Breast epithelium (tissue), 4 donors: ENCODE results near the gene LMO3. TPM values are rescaled to one million over a fixed set of nuclear protein-coding genes. Genes with fewer than 3 reads are reported as not detected.

Experiments
- DNase-seq, 2 donors: peaks; one replicate each; pipeline ENCODE4 v3.0.0-alpha.2; 2019; ENCODE audit warnings: low spot score in 2 of 2
- H3K27ac ChIP-seq, 2 donors: fragments of 200-600 bp; sonication (generic) in 1 of 2; one replicate each; pipeline ENCODE4 v1.5.1; 2016 to 2019; ENCODE audit warnings: mild to moderate bottlenecking in 1 of 2
- H3K27me3 ChIP-seq, 2 donors: fragments of 200-600 bp; sonication (generic) in 1 of 2; one replicate each; pipeline versions ENCODE4 v1.5.1 to v1.6.0; 2017 to 2019; ENCODE audit warnings: control low read depth in 1 of 2, mild to moderate bottlenecking in 1 of 2
- H3K36me3 ChIP-seq: fragments of 200-600 bp; one replicate; pipeline ENCODE4 v1.5.1; 2019
- H3K4me1 ChIP-seq, 2 donors: fragments of 200-600 bp; sonication (generic); one replicate each; pipeline ENCODE4 v1.5.1; 2016 to 2019; ENCODE audit warnings: control low read depth in 1 of 2
- H3K4me3 ChIP-seq, 3 donors: fragments of 200-600 bp; sonication (generic); 1 replicate in 2 of 3; 2 replicates in 1 of 3; pipeline ENCODE4 v1.5.1; 2016 to 2019; ENCODE audit warnings: mild to moderate bottlenecking in 3 of 3, moderate library complexity in 2 of 3
- H3K9me3 ChIP-seq, 2 donors: fragments of 200-600 bp; sonication (generic) in 1 of 2; one replicate each; pipeline ENCODE4 v1.5.1; 2016 to 2019; ENCODE audit warnings: control low read depth in 1 of 2
- CTCF ChIP-seq, 3 donors: fragments of 450-650 bp; IDR thresholded peaks; one replicate each; pipeline ENCODE4 v1.5.1; 2016 to 2017; ENCODE audit warnings: antibody characterized with exemption in 3 of 3, mild to moderate bottlenecking in 3 of 3, moderate library complexity in 3 of 3
- POLR2A ChIP-seq: fragments of 450-650 bp; IDR thresholded peaks from one replicate; pipeline ENCODE4 v1.6.1; 2016; ENCODE audit warnings: antibody characterized with exemption, mild to moderate bottlenecking, moderate library complexity
- POLR2AphosphoS5 ChIP-seq, 3 donors: sonication (generic); formaldehyde crosslinking; IDR thresholded peaks; one replicate each; pipeline ENCODE4 v1.6.1; 2017; ENCODE audit warnings: antibody characterized with exemption in 3 of 3
- intact Hi-C: fragments of 100-400 bp; cut with DNase I; formaldehyde crosslinking; loops from one replicate; pipeline ENCODE4 v1.15.1; 2023; ENCODE audit warnings: low total_unique reads
- total RNA-seq, 3 donors: library from RNA; depleted of rRNA; stranded (reverse); fragments of >200 nt; gene quantifications; one replicate each; pipeline ENCODE4 v1.1.0, GENCODE V29; 2016

The LMO3 gene
- total RNA-seq, 3 donors from 2014 or later: 6.9 to 56.3 (median 16.5) TPM

DNA sequence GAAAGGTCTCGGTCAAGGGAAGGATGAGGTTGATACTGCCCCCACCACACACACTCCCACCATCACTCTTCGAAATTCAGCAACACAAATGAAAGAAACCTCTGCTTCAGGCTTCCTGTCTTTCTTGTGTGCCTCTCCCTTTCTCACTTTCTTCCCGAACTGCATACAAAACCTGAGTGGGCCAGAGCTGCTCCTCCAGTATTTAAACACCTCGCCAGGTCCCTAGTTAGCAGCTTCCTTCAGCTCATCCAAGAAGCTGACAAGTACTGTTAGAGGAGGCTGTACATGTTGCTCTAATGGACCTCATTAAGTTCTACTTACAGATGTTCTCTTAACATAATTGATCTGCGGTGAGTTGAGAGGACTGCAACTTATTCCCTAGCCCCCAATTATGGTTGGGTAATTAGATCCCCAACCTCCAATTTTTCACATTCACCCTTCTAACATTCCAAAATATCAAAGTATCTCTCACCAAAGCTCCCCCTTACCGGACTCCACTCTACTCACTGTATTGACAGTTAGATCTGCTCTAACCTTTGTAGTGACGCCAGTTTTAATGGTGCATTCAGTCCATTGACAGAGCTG lies 4.1 kb upstream of the LMO3 start:
- TF ChIP-seq POLR2AphosphoS5 (IDR thresholded peaks at IDR 0.05) (no peak), POLR2A (no peak)
- H3K4me3 ChIP-seq: peak overlapping the region in 1 of 3 donors; percentile 23

DNA sequence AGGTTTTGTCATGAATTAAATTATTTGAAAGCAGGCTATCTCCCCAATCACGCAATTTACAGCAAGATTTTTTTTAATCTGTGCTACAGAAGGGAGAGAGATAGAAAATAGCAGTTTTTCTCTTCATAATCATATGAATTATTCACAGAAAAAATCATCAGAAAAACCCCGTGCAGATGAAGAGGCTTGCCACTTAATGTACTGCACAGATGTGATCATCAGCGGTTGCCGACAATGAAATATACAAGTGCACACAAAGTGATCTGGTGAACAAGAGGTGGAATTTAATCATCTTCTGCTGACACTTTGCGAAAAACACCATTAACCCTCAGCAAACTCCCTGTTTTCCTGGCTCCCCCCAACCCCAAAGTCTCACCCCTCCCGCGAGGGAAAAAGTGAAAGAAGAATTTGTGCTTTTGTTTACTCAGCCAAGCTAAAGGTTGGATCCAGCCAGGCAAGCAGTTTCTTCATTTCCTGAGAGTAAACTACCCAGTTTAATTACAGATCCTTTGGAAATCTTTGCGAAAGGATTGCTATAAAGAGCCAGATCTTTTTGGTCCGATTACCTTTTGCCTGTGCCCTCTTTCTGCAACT lies 3.1 kb upstream of the LMO3 start:
- DNase-seq: no peak
- no peaks in the 10 kb centered on the region for H3K9me3 ChIP-seq
- no peaks in the 10 kb centered on the region for H3K36me3 ChIP-seq
- H3K27ac ChIP-seq: no peak overlapping the region
- H3K4me1 ChIP-seq: no peaks in the 10 kb centered on the region
- intact Hi-C loops: loop anchor here (2.0 kb wide), 1 partner anchor 74 kb away; no protein-coding TSS in a partner anchor
- H3K4me3 ChIP-seq: peak overlapping the region in 2 of 3 donors; percentile 8 to 23
- TF ChIP-seq CTCF (IDR thresholded peaks at IDR 0.05) (no peak), POLR2AphosphoS5 (IDR thresholded peaks at IDR 0.05) (no peak), POLR2A (no peak)
- H3K27me3 ChIP-seq: no peaks in the 10 kb centered on the region

More for the DNA sequence above, 4.1 kb upstream of the LMO3 start:
- intact Hi-C loops: no loop called here
- Histone ChIP-seq H3K9me3 (no peaks in the 10 kb centered on the region), H3K27ac (no peak overlapping the region), H3K27me3 (no peaks in the 10 kb centered on the region), H3K4me1 (no peaks in the 10 kb centered on the region), H3K36me3 (no peaks in the 10 kb centered on the region)
- no peak for DNase-seq

DNA sequence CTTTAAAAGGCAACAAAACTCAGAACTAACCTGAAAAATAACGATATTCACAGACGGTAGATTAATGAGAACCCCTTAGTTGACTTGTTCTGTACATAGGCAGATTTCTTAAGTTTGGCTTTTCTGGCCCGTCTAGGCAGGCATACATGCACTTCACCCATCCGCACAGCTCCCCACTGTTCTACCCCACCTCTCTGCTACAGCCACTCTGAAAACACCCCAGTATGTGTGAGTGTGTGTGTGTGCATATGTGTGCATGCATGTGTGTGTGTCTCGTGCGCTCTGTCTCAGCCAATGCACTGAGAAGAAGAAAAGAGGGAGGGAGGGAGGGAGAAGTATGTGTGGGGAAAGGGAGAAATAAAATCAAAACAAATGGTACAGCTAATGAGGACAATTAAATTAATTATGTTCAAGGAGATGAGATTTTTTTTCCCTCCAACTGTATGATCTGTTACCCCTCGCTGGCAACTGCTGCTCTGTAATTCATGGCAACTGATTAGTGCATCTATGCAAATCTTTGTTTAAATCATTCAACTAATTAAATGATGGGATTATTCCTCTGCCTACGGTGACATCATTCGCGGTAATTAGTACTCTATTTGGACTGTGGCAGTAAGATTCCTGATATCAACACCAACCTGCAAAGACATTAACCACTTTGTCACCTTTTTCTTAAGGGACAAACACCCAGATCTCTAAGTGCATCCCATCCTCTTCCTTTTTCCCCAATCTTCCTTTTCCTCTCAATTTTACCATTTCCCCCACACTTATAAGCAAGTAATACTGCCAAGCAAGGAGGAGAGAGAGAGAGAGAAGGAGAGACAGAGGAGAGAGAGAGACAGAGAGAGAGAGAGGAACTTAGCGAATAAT lies 2.2 kb upstream of the LMO3 start:
- intact Hi-C loops: loop anchor here (2.0 kb wide), 1 partner anchor 75 kb away; no protein-coding TSS in a partner anchor
- H3K27me3 ChIP-seq: no peaks in the 10 kb centered on the region
- H3K36me3 ChIP-seq: no peaks in the 10 kb centered on the region
- peak overlapping the region in 1 of 3 donors; percentile 50 for H3K4me3 ChIP-seq
- H3K9me3 ChIP-seq: no peaks in the 10 kb centered on the region
- DNase-seq: no peak
- no peaks in the 10 kb centered on the region for H3K4me1 ChIP-seq
- TF ChIP-seq CTCF (IDR thresholded peaks at IDR 0.05) (no peak), POLR2AphosphoS5 (IDR thresholded peaks at IDR 0.05) (no peak), POLR2A (no peak)
- H3K27ac ChIP-seq: no peak overlapping the region

DNA sequence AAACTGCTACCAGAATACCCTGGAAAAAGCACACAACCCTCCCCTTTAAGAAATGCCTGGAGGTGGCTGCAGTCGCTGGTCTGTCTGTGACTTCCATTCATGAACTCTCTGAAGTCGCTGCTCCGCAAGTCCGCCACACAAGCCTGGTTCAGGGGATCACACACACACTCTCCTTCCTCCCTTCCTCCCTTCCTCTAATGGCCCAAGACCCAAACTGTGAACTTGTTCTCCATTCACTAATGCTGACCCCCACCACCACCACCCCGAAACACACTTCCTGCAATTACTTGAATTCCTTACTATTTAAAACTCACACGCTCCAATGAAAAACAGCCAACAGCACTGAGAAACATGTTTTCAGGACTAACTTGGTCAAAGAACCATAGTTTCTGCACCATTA lies 1.0 kb upstream of the LMO3 start:
- intact Hi-C loops: no loop called here
- Histone ChIP-seq H3K9me3 (no peaks in the 10 kb centered on the region), H3K4me1 (no peaks in the 10 kb centered on the region), H3K4me3 (peak overlapping the region in 2 of 3 donors; percentile 50 to 53), H3K36me3 (no peaks in the 10 kb centered on the region), H3K27me3 (no peaks in the 10 kb centered on the region), H3K27ac (no peak overlapping the region)
- DNase-seq: no peak
- TF ChIP-seq POLR2AphosphoS5 (IDR thresholded peaks at IDR 0.05): no peak
- TF ChIP-seq CTCF (IDR thresholded peaks at IDR 0.05): no peak
- no peak for TF ChIP-seq POLR2A

DNA sequence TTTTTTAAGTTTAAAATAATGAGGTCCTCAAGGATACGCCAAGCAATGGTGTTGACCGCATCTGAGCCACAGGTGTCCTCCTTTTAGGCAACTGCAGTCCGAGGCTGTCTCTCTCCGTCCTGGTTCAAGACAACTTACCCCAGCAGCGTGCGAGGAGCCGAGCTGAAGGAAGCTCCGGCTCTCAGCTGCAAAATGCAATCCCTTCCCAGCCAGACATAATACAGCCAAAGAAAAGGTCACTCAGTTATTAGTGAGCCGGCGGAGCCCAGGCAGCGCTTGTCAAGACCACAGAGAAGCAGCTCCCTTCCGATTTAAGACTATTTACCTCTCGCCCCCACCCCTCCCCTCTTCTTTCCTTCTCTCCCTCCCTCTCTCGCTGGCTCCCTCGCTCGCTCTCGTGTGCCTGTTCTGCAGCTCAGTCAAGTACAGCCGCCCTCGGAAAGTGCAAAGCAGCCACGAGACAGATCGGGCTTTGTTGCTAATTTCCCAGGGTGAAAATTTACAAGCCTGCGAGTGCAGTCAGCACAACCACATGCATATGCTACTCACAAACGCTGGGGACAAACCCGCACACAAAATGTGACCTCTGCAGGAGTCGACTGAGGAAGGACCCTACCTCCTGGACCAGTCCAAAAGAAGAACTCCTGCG lies 363 bp upstream of the LMO3 start:
- H3K27ac ChIP-seq: no peak overlapping the region
- TF ChIP-seq CTCF (IDR thresholded peaks at IDR 0.05): no peak
- TF ChIP-seq POLR2AphosphoS5 (IDR thresholded peaks at IDR 0.05): no peak
- TF ChIP-seq POLR2A: no peak
- no peak for DNase-seq
- H3K9me3 ChIP-seq: no peaks in the 10 kb centered on the region
- no peaks in the 10 kb centered on the region for H3K36me3 ChIP-seq
- peak overlapping the region; percentile 50 to 68 (median 53) for H3K4me3 ChIP-seq
- H3K27me3 ChIP-seq: no peaks in the 10 kb centered on the region
- intact Hi-C loops: no loop called here
- no peaks in the 10 kb centered on the region for H3K4me1 ChIP-seq
